ENCODE measurements around the gene BAMBI.

- TF ChIP-seq CTCF (IDR thresholded peaks at IDR 0.05) (no peak), POLR2A (IDR thresholded peaks at IDR 0.05) (no peak)
Observed at GRCh38 chr10:28678687-28679457, 1.6 kb downstream of the BAMBI start.

Data from uterus (tissue), 2 donors.